ENCODE measurements around the gene PRXL2B.
"Not testable (repeated sequence)": the region's sequence is repeated elsewhere in the genome, so short reads cannot be mapped to it uniquely, and the experiment has no call there.

The PRXL2B gene

DNA sequence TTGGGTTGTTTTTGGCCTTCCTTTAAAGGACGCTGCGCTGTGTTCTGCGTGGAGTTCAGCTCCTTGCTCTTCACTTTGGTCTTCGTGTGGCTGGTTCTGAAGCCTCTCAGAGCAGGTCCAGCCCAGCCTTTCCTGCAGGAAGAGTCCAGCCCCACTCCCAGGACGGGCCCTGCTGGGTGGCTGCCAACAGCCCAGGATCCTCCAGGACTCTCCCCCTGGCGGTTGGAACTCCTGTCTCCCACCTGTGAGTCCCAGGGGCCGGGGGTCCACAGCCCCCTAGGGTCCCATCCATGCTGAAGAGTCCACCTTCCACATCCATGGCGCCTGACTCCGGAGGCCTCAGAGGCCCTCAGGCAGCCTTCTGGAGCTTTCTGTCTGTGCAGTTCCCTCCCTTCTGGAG, 35.0 kb upstream of the PRXL2B start:
- DNase-seq: not testable (repeated sequence)

- peak; percentile 66 for DNase-seq
These were observed 34.4 kb upstream of the PRXL2B start for GRCh38 chr1:2552189-2552588.

GRCh38 chr1:2553076-2553475, 33.5 kb upstream of the PRXL2B start:
- not testable (repeated sequence) for DNase-seq

GRCh38 chr1:2553871-2554620, 32.5 kb upstream of the PRXL2B start:
- DNase-seq: no peak

DNA sequence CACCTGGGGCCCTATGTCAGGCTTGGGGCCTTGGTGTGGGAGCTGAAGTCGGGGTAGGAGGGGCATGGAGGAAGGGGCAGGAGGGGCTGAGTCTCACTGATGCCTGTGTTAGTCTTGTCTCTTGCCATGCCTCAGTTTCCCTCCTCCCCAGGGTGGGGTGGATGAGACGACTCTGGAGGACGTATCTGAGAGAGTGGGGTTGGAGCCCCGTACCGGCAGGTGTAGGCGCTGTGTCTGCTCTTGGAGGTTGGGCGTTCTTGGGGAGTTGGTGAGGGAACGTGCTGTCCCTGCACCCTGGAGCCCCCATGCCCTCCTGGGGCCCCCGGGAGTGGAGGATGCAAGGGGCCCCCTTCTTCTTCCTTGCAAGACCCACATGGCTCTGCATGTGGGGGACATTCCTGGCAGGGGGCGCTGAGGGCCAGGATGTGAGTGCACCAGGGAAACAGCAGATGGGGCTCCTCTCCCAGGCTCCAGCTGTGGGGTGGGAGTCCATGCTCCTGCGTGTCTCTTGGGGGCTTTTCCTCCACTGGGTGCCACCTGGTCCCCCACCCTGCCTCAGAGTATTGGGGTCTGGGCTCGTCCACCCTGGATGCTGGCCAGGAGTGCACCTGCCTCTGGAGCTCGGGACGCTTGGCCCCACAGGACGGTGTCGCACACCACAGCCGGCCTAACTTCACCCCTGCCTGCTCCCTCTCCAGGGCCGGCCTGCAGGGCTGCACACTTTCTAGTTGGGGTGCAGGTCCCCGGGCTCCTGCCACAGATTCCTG, 31.8 kb upstream of the PRXL2B start:
- DNase-seq: no peak

DNA sequence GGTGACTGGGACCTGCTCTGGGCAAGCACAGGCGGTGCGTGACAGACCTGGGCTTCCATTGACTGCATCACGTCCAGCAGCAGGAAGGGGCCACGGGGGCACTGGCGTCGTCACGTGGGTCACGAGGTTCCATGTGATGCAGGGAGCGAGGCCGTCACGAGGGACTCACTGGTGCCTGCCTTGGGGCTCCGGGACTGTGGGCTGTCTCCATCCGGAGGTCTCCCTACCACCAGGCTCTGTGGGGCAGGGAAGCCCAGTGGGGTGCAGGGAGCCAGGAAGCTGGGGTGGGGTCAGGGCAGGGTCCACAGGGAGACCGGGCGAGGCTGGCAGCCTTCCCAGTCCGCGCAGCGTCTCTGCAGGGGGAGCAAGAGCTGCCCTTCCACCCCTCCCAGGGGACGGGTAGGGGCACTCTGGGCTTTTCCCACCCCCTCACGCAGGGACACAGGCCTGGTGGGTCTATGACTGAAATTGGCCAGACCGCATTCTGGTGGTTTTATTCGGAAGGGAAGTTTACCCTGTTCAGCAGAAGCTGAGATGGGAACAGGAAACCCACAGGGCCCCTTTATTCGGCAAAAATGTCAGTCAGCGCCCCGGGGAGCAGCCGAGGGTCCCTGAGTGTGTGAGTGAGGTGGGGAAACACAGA, 30.8 kb upstream of the PRXL2B start:
- peak; percentile 61 for DNase-seq

DNA sequence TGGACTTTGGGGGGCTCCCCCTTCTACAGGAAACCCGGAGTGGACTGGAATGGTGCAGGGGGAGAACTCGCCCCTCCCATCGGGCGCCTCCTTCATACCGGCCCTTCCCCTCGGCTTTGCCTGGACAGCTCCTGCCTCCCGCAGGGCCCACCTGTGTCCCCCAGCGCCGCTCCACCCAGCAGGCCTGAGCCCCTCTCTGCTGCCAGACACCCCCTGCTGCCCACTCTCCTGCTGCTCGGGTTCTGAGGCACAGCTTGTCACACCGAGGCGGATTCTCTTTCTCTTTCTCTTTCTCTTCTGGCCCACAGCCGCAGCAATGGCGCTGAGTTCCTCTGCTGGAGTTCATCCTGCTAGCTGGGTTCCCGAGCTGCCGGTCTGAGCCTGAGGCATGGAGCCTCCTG, 30.3 kb upstream of the PRXL2B start, which contains the start of gene TNFRSF14:
Gene TNFRSF14 (plus strand): TSS at position 95 of the 401 bp plus-strand sequence. CDS start 294 bp downstream, at position 389.
- DNase-seq: peak; percentile 73

- DNase-seq: no peak
These were observed 29.7 kb upstream of the PRXL2B start for GRCh38 chr1:2556678-2557481.

GRCh38 chr1:2557482-2558400, 28.8 kb upstream of the PRXL2B start:
- no peak for DNase-seq

GRCh38 chr1:2558420-2558819, 28.2 kb upstream of the PRXL2B start:
- DNase-seq: no peak

DNA sequence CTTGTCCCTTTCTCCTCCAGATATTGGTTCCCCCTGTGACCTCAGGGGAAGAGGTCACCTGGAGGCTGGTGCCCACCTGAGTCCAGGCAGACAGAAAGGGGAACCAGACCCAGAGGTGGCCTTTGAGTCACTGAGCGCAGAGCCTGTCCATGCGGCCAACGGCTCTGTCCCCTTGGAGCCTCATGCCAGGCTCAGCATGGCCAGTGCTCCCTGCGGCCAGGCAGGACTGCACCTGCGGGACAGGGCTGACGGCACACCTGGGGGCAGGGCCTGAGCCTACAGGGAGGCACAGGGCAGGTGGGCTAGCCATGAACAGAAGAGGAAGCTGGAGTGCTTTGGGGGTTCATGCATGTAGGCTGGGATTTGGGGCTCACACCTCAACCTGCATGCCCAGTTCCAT, 27.7 kb upstream of the PRXL2B start:
- DNase-seq: no peak

DNA sequence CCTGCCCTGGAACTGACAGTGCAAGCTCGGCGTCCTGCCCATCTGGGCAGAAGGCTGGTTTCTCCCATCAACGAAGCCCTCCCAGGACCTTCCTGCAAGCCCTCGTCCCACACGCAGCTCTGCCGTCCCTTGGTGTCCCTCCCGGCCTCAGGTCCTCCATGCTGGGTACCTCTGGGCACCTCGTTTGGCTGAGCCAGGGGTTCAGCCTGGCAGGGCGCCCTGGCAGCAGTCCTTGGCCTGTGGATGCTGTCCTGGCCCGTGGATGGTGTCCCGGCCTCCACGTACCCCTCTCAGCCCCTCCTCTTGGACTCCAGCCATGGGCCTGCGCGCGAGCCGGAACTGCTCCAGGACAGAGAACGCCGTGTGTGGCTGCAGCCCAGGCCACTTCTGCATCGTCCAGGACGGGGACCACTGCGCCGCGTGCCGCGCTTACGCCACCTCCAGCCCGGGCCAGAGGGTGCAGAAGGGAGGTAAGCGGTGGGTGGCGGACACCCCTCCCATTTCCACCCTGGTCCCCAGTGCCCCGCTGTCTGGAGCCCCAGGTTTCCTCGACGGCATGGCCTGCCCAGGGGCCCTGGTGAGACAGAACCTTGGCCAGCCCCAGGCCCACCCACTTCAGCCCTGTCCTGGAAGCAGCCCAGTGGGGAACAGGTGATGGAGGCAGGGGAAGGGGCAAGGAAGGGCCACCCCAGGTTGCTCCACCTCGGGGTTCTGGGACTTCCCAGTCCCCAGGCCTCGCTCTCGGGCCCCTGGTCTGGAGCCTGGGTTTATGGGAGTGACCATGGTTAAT, 26.9 kb upstream of the PRXL2B start:
- no peak for DNase-seq

DNA sequence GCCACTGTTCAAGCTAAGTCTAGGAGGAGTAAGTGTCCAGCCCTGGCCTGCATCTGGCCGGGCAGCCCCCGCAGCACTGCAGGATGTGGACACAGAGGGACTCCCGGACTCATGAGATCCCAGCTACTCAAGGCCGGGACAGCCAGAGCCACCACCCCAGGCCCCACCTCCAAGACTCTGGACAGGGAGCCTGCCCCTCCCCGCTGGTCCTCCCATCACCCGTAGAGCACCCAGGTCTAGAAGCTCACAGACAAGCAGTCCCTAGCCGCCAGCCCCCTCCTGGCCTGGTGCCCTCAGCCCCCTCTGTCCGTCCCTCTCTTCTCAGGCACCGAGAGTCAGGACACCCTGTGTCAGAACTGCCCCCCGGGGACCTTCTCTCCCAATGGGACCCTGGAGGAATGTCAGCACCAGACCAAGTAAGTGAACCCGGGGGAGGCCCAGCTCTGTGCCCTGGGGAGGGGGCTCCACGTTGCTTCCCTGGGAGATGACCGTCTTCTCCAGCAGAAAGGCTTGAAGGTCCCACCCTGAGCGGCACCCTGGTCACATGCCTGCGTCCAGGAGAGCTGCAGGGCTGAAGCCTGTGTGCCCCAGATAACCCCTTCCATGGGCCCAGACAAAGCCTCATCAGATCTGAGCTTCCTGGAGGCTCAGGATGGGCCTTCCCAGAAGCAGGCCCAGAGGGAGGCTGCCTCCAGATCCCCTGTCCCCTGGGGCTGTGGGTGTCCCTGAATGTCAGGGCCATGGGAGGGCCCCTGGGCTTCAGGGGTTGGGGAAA, 26.1 kb upstream of the PRXL2B start:
- no peak for DNase-seq

DNA sequence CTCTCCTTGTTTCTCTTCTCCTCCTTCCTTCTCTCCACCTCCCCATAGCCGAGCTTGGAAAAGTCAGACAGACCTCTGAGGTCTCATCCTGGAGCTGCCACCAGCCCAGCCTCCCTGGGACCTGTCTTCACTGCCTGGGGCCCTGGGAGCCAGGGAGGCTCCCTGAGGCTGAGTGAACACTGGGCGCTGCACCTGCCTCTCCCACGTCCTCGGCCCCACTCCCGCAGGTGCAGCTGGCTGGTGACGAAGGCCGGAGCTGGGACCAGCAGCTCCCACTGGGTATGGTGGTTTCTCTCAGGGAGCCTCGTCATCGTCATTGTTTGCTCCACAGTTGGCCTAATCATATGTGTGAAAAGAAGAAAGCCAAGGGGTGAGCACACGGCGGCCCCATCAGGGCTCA, 25.1 kb upstream of the PRXL2B start:
- no peak for DNase-seq

DNA sequence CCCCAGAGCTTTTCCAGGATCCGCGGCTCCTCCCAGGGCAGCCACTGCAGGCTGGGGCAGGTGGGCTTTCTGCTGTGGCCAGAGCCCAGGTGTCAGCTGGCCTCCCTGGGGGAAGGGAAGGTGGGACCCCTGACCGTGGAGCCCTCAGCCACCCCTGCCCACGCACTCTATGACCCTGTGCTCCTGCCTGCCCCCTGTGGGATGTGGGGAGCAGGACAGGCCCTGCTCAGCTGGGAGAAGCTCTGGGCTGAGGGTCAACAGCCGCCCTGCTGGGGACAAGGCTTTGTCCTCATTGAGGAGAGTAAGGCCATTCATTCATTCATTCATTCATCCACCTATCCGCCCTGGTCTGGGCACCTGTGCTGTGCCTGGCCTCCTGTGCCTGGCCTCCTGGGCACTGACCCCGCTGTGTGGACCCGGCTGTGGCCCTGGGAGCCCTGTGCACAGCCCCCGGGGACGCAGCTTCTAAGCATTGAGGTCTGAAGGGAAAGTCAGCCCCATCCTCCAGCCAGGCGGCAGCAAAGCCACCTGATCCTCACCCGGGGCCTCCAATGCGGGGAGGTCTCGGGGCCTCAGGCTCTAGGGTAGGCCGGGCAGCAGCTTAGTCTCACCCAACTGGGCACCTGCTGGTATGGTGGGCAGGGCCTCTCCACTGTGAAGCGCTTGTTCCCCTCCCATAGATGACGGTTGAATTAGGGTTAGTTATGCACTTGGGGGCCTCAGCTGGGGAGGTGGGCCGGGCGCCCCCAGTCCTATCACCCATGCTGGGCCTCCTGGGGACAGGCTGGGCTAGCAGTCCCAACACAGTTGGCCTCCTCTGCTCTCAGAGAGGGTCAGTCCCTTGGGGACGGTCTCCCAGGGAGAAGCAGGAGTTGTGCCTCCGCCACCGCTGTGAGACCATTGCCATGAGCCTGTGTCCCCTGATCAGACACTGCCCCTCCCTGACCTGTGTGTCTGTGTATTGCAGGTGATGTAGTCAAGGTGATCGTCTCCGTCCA, 24.4 kb upstream of the PRXL2B start:
- DNase-seq: no peak

DNA sequence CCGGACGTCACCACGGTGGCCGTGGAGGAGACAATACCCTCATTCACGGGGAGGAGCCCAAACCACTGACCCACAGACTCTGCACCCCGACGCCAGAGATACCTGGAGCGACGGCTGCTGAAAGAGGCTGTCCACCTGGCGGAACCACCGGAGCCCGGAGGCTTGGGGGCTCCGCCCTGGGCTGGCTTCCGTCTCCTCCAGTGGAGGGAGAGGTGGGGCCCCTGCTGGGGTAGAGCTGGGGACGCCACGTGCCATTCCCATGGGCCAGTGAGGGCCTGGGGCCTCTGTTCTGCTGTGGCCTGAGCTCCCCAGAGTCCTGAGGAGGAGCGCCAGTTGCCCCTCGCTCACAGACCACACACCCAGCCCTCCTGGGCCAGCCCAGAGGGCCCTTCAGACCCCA, 23.4 kb upstream of the PRXL2B start:
- peak; percentile 25 for DNase-seq

- DNase-seq: no peak
These were observed 22.4 kb upstream of the PRXL2B start for GRCh38 chr1:2564006-2564814.
